HEK293 (cell line): ENCODE measurements around the gene PIK3CD.

Experiments used
- TRIM28 ChIP-seq: IDR thresholded peaks from 2 replicates; pipeline ENCODE4 v1.6.1; 2011; ENCODE audit warnings: low read length, control low read depth, borderline replicate concordance
- YY1 ChIP-seq: fragments of 450-650 bp; formaldehyde crosslinking; IDR thresholded peaks from 2 replicates; pipeline ENCODE4 v1.5.1; 2018; ENCODE audit warnings: missing biosample characterization, missing genetic modification characterization
- ZNF175 ChIP-seq: fragments of 450-650 bp; formaldehyde crosslinking; IDR thresholded peaks from 2 replicates; pipeline ENCODE4 v1.5.1; 2016; ENCODE audit warnings: missing biosample characterization, missing genetic modification characterization
- ZNF292 ChIP-seq: fragments of 450-650 bp; formaldehyde crosslinking; IDR thresholded peaks from 2 replicates; pipeline ENCODE4 v1.5.1; 2016; ENCODE audit warnings: low read depth, missing biosample characterization, missing genetic modification characterization, borderline replicate concordance
- TF ChIP-seq, protein P1 (sequence below): fragments of 450-650 bp; formaldehyde crosslinking; IDR thresholded peaks from 2 replicates; pipeline ENCODE4 v1.5.1; 2016; ENCODE audit warnings: missing biosample characterization, missing genetic modification characterization
- TF ChIP-seq, protein P2 (sequence below): fragments of 450-650 bp; formaldehyde crosslinking; IDR thresholded peaks from 2 replicates; pipeline ENCODE4 v1.5.1; 2017; ENCODE audit warnings: missing biosample characterization, mild to moderate bottlenecking, missing genetic modification characterization, moderate library complexity

DNA sequence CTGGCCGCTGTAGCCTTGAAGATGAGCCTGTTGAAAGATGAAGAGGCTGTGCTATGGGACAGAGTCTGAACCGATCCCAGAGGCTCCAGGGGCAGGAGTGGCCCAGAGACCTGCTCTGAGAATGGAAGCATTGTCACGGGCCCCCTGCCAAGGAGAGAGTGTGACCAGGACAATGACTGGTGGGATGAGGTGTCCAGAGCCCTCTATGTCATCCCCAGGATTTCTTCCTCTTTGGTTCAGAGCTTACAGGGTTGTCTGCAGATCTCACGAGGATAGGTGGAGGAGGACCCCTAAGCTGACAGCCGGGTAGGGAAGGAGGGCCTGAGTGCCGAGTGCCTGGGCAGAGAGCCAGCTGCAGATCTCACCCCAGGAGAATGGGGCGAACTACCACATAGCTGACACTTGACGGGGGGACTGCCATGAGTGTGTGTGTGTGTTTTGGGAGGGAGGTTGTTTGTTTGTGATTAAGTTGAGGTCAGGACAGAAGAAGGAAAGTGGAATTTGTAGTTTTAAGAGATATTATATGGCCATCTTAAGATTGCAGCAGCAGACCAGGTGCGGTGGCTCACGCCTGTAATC lies 25.4 kb downstream of the PIK3CD start:
- no peak for TF ChIP-seq ZNF292 (tag by site-specific recombination)
- TF ChIP-seq YY1 (tag by site-specific recombination) = no peak
- TF ChIP-seq, protein P1, sequence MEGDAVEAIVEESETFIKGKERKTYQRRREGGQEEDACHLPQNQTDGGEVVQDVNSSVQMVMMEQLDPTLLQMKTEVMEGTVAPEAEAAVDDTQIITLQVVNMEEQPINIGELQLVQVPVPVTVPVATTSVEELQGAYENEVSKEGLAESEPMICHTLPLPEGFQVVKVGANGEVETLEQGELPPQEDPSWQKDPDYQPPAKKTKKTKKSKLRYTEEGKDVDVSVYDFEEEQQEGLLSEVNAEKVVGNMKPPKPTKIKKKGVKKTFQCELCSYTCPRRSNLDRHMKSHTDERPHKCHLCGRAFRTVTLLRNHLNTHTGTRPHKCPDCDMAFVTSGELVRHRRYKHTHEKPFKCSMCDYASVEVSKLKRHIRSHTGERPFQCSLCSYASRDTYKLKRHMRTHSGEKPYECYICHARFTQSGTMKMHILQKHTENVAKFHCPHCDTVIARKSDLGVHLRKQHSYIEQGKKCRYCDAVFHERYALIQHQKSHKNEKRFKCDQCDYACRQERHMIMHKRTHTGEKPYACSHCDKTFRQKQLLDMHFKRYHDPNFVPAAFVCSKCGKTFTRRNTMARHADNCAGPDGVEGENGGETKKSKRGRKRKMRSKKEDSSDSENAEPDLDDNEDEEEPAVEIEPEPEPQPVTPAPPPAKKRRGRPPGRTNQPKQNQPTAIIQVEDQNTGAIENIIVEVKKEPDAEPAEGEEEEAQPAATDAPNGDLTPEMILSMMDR (tag by site-specific recombination) = no peak
- TF ChIP-seq, protein P2, sequence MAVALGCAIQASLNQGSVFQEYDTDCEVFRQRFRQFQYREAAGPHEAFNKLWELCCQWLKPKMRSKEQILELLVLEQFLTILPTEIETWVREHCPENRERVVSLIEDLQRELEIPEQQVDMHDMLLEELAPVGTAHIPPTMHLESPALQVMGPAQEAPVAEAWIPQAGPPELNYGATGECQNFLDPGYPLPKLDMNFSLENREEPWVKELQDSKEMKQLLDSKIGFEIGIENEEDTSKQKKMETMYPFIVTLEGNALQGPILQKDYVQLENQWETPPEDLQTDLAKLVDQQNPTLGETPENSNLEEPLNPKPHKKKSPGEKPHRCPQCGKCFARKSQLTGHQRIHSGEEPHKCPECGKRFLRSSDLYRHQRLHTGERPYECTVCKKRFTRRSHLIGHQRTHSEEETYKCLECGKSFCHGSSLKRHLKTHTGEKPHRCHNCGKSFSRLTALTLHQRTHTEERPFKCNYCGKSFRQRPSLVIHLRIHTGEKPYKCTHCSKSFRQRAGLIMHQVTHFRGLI (tag by site-specific recombination) = no peak
- TF ChIP-seq TRIM28 = no peak
- no peak for TF ChIP-seq ZNF175 (tag by site-specific recombination)
